ENCODE data around the gene FAU. TPM values are rescaled to one million over a fixed set of nuclear protein-coding genes. Genes with fewer than 3 reads are reported as not detected.

The FAU gene
- total RNA-seq, 2 experiments from 2014 or later = 1,937 to 1,976 TPM

DNA sequence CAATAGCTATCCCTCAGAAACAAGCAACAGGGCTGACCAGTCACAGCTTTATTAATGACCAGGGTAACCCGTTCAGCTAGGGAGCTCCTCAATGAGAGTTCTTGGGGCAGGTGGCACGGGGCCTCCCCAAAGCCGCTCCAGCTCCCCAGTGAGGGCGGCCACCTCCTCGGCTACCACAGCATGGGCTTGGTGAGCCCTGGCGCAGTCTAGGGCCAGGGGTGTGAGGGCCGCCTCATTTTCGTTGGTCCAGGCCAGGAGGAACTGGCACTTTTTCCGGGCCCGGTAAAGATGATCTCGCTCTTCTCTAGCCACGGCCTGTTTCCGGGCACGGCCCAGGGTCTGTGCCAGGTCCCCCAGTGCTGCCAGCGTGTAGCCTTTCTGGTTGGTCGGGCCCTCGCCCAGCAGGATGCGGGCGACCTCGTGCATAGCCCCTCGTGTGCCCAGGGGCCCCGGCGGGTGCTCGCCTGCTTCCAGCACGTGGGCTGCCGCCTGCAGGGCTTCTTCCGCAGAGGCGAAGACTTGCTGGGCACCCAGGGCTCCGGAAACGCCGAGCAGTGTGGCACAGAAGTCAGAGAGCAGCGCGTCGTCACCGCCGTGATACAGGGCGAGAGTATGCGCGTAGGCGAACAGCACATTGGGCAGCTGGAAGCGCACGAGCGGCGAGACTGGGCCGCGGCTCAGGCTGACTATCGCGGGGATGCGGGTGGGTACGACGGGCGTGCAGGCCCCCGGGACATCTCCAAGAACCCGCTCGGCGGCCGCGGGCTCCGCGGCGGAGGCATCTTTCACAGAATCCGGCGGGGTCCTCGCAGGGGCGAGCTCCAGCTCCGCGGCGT is 5.3 kb downstream of the FAU start:
- Histone ChIP-seq H3K4me3 (ENCODE audit: low read length) (peak overlapping the region; percentile 82), H3K4me1 (ENCODE audit: insufficient read depth, low read length) (peaks cover 69% of the 10 kb centered on the region), H3K27me3 (ENCODE audit: control insufficient read depth in 1 of 2, insufficient read depth in 2 of 2, low read length in 2 of 2) (no peaks in the 10 kb centered on the region), H3K27ac (ENCODE audit: low read depth in 1 of 2, low read length in 2 of 2) (peak overlapping the region; percentile 79 to 85), H3K36me3 (ENCODE audit: insufficient read depth, low read length) (peaks cover 40% of the 10 kb centered on the region), H3K9me3 (ENCODE audit: control insufficient read depth in 1 of 2, insufficient read depth in 1 of 2, low read length in 2 of 2) (no peaks in the 10 kb centered on the region)
- ATAC-seq (ENCODE audit: poor library complexity) (peak; percentile 20), DNase-seq (peak in 13 of 14 experiments; percentile 40 to 84 (median 61))
- Mint-ChIP-seq H3K36me3 (ENCODE audit: low read depth) (peaks cover 54% of the 10 kb centered on the region), H3K4me1 (ENCODE audit: low read depth) (peaks cover 50% of the 10 kb centered on the region), H3K27me3 (no peaks in the 10 kb centered on the region), H3K4me3 (peak overlapping the region; percentile 95), H3K9me3 (no peaks in the 10 kb centered on the region), H3K27ac (peak overlapping the region; percentile 91)
- ChIA-PET CTCF (interaction anchor here (0.9 to 1.3 kb wide), 7 partner anchors 17 to 338 kb away, joined by 3 to 7 read pairs (median 4); partner anchors contain the start of genes SAC3D1, SF1, SYVN1 and VPS51), POLR2A (interaction anchor here (0.7 to 3.2 kb wide), 27 partner anchors 8 to 910 kb away, joined by 3 to 57 read pairs (median 6); partner anchors contain the start of genes ARL2, CAPN1, EHD1 and FERMT3)
- TF ChIP-seq, protein P1, sequence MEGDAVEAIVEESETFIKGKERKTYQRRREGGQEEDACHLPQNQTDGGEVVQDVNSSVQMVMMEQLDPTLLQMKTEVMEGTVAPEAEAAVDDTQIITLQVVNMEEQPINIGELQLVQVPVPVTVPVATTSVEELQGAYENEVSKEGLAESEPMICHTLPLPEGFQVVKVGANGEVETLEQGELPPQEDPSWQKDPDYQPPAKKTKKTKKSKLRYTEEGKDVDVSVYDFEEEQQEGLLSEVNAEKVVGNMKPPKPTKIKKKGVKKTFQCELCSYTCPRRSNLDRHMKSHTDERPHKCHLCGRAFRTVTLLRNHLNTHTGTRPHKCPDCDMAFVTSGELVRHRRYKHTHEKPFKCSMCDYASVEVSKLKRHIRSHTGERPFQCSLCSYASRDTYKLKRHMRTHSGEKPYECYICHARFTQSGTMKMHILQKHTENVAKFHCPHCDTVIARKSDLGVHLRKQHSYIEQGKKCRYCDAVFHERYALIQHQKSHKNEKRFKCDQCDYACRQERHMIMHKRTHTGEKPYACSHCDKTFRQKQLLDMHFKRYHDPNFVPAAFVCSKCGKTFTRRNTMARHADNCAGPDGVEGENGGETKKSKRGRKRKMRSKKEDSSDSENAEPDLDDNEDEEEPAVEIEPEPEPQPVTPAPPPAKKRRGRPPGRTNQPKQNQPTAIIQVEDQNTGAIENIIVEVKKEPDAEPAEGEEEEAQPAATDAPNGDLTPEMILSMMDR (IDR thresholded peaks at IDR 0.05) = no peak
- intact Hi-C loops (cut with DNase I, micrococcal nuclease) = loop anchor here (1.0 to 10.0 kb wide), 10 partner anchors 18 to 408 kb away; partner anchors contain the start of genes CDCA5 (in 2 of the 2), VPS51 (in 2 of the 2), ZFPL1 (in 2 of the 2) and PPP2R5B (in 1 of the 2)

DNA sequence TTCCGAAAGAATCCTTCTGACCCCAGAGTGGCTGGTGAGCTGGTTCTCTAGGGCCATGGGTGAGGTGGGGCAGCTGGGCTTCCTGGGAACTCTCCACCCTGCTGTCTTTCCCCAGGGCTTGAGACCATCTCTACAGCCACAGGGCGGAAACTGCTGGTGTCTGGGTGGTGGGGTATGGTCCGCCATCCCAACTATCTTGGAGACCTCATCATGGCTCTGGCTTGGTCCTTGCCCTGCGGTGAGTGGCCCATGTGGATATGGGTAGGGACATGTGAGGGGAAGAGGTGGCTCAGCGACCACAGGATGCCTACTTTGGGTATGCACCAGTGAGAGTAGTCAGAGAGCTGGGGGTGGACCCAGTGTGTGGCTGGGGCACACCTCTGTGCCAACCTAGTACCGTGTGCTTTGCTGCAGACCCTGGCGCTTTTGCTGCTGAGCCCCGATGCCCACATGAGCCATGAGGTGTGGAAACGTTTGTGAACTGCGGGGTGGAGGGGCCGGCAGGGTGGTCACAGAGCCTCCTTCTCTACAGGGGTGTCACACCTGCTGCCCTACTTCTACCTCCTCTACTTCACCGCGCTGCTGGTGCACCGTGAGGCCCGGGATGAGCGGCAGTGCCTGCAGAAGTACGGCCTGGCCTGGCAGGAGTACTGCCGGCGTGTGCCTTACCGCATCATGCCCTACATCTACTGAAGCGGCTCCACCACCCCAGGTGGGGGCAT is 6.4 kb downstream of the FAU start:
- Mint-ChIP-seq H3K27ac (peak overlapping the region; percentile 51), H3K9me3 (no peaks in the 10 kb centered on the region), H3K27me3 (no peaks in the 10 kb centered on the region), H3K4me1 (ENCODE audit: low read depth) (peaks cover 50% of the 10 kb centered on the region), H3K4me3 (peak overlapping the region; percentile 95), H3K36me3 (ENCODE audit: low read depth) (peaks cover 48% of the 10 kb centered on the region)
- intact Hi-C loops (cut with DNase I, micrococcal nuclease) = loop anchor here (2.0 to 10.0 kb wide), 5 partner anchors 19 to 409 kb away; partner anchors contain the start of genes PPP2R5B (in 1 of the 2), SCYL1 (in 1 of the 2) and SYVN1 (in 1 of the 2)
- ATAC-seq (ENCODE audit: poor library complexity) (no peak), DNase-seq (peak in 1 of 14 experiments; percentile 37)
- H3K27me3 ChIP-seq (ENCODE audit: control insufficient read depth in 1 of 2, insufficient read depth in 2 of 2, low read length in 2 of 2) = no peaks in the 10 kb centered on the region
- H3K27ac ChIP-seq (ENCODE audit: low read depth in 1 of 2, low read length in 2 of 2) = peak overlapping the region in 1 of 2 donors; percentile 79
- no peak overlapping the region for H3K4me3 ChIP-seq (ENCODE audit: low read length)
- ChIA-PET POLR2A (interaction anchor here (1.5 to 3.0 kb wide), 3 partner anchors 19 to 191 kb away, joined by 3 to 8 read pairs (median 8); partner anchors contain the start of genes CAPN1, PPP2R5B and SYVN1), CTCF (no interaction called here)
- H3K9me3 ChIP-seq (ENCODE audit: control insufficient read depth in 1 of 2, insufficient read depth in 1 of 2, low read length in 2 of 2) = no peaks in the 10 kb centered on the region
- peaks cover 69% of the 10 kb centered on the region for H3K4me1 ChIP-seq (ENCODE audit: insufficient read depth, low read length)
- peaks cover 33% of the 10 kb centered on the region for H3K36me3 ChIP-seq (ENCODE audit: insufficient read depth, low read length)
- TF ChIP-seq, protein P1 (IDR thresholded peaks at IDR 0.05) = no peak

Measured in CD4-positive, alpha-beta T cell (primary cell).